ENCODE data around the gene CLCN2. TPM values are rescaled to one million over a fixed set of nuclear protein-coding genes. Genes with fewer than 3 reads are reported as not detected.
A peak's percentile ranks its signal among the peaks of the same experiment; 100 is the strongest.

Gene CLCN2
- total RNA-seq, 1 donor from 2014 or later: 2.1 TPM

DNA sequence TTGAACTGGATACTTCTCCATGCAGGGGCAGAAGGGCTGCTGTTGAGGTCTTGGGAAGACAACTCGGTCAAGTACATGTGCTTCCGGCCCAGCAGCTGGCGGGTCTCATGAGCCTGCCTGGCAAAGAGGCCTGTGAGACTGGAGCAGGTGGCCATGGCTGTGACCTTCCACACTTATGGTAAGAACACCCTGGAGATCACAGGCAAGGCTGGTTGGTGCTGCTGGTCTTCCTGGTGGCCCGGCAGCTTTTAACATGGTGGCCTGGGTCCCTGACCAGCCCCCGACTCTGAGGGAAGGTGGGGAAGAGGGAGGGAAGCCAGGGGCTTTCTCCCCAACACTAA, 33.9 kb upstream of the CLCN2 start:
- Histone ChIP-seq H3K27me3 (ENCODE audit: control insufficient read depth, insufficient read depth, low read length) (peaks cover 5% of the 10 kb centered on the region), H3K36me3 (ENCODE audit: control insufficient read depth, insufficient read depth, low read length) (no peaks in the 10 kb centered on the region), H3K4me3 (ENCODE audit: low read depth, low read length) (no peak overlapping the region)
- no peak for FAIRE-seq
- DNase-seq (ENCODE audit: low read depth): no peak
- TF ChIP-seq CTCF (IDR thresholded peaks at IDR 0.05; ENCODE audit: insufficient read depth, low read length, severe bottlenecking): no peak

- TF ChIP-seq CTCF (IDR thresholded peaks at IDR 0.05; ENCODE audit: insufficient read depth, low read length, severe bottlenecking): no peak
- DNase-seq (ENCODE audit: low read depth) (no peak), FAIRE-seq (no peak)
- Histone ChIP-seq H3K4me3 (ENCODE audit: low read depth, low read length) (no peak overlapping the region), H3K36me3 (ENCODE audit: control insufficient read depth, insufficient read depth, low read length) (no peaks in the 10 kb centered on the region), H3K27me3 (ENCODE audit: control insufficient read depth, insufficient read depth, low read length) (peaks cover 3% of the 10 kb centered on the region)
Observed at GRCh38 chr3:184391266-184391665, 29.9 kb upstream of the CLCN2 start.

GRCh38 chr3:184389935-184390528, 28.6 kb upstream of the CLCN2 start:
- H3K27me3 ChIP-seq (ENCODE audit: control insufficient read depth, insufficient read depth, low read length): peaks cover 1% of the 10 kb centered on the region
- H3K36me3 ChIP-seq (ENCODE audit: control insufficient read depth, insufficient read depth, low read length): no peaks in the 10 kb centered on the region
- no peak for FAIRE-seq
- TF ChIP-seq CTCF (IDR thresholded peaks at IDR 0.05; ENCODE audit: insufficient read depth, low read length, severe bottlenecking): no peak
- H3K4me3 ChIP-seq (ENCODE audit: low read depth, low read length): no peak overlapping the region
- DNase-seq (ENCODE audit: low read depth): no peak

DNA sequence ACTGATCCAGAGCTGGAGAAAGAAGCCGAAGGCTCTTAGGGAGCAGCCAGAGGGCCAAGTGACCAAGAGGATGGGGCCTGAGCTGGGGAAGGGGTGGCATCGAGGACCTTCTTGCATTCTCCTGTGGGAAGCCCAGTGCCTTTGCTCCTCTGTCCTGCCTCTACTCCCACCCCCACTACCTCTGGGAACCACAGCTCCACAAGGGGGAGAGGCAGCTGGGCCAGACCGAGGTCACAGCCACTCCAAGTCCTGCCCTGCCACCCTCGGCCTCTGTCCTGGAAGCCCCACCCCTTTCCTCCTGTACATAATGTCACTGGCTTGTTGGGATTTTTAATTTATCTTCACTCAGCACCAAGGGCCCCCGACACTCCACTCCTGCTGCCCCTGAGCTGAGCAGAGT, 28.0 kb upstream of the CLCN2 start:
- Histone ChIP-seq H3K4me3 (ENCODE audit: low read depth, low read length) (no peak overlapping the region), H3K27me3 (ENCODE audit: control insufficient read depth, insufficient read depth, low read length) (peaks cover 1% of the 10 kb centered on the region), H3K36me3 (ENCODE audit: control insufficient read depth, insufficient read depth, low read length) (no peaks in the 10 kb centered on the region)
- TF ChIP-seq CTCF (IDR thresholded peaks at IDR 0.05; ENCODE audit: insufficient read depth, low read length, severe bottlenecking): no peak
- FAIRE-seq (no peak), DNase-seq (ENCODE audit: low read depth) (no peak)

DNA sequence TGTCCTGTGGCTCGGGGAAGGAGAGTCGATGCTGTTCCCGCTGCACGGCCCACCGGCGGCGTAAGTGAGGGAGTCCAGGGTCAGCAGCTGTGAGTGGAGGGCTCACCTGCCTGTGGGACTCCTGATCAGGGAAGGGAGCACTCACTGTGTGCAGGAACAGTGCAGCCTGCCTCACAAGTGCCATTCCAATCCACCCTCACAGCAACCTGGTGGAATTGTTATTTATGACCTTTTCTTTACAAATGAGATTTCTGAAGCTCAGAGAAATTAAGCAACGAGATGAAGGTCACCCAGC, 27.5 kb upstream of the CLCN2 start:
- FAIRE-seq: peak; percentile 32
- H3K36me3 ChIP-seq (ENCODE audit: control insufficient read depth, insufficient read depth, low read length): no peaks in the 10 kb centered on the region
- H3K4me3 ChIP-seq (ENCODE audit: low read depth, low read length): no peak overlapping the region
- TF ChIP-seq CTCF (IDR thresholded peaks at IDR 0.05; ENCODE audit: insufficient read depth, low read length, severe bottlenecking): no peak
- H3K27me3 ChIP-seq (ENCODE audit: control insufficient read depth, insufficient read depth, low read length): peaks cover 1% of the 10 kb centered on the region
- DNase-seq (ENCODE audit: low read depth): no peak

- H3K27me3 ChIP-seq (ENCODE audit: control insufficient read depth, insufficient read depth, low read length): peaks cover 1% of the 10 kb centered on the region
- DNase-seq (ENCODE audit: low read depth) (no peak), FAIRE-seq (peak; percentile 58)
- no peaks in the 10 kb centered on the region for H3K36me3 ChIP-seq (ENCODE audit: control insufficient read depth, insufficient read depth, low read length)
- TF ChIP-seq CTCF (IDR thresholded peaks at IDR 0.05; ENCODE audit: insufficient read depth, low read length, severe bottlenecking): no peak
- H3K4me3 ChIP-seq (ENCODE audit: low read depth, low read length): no peak overlapping the region
Observed at GRCh38 chr3:184388164-184388935, 26.9 kb upstream of the CLCN2 start.
